T47D (cell line): Measurements from ENCODE around the gene ARHGEF6.

ENCODE experiments used
- DNase-seq, 2 experiments: peaks; one replicate each; pipeline versions ENCODE4 v3.0.0 to v3.0.0-alpha.2; 2011 to 2012; ENCODE audit warnings: low read depth in 1 of 2, low spot score in 1 of 2
- JUND ChIP-seq: IDR thresholded peaks from 2 replicates; pipeline ENCODE4 v1.6.1; 2012; ENCODE audit warnings: low read depth
- in situ Hi-C: cut with HindIII; loops from 2 replicates; pipeline ENCODE4 v1.10.0; 2016; ENCODE audit warnings: low sequenced_read_pairs, low pct_unique_long_range_greater_than_20kb

The ARHGEF6 gene

DNA sequence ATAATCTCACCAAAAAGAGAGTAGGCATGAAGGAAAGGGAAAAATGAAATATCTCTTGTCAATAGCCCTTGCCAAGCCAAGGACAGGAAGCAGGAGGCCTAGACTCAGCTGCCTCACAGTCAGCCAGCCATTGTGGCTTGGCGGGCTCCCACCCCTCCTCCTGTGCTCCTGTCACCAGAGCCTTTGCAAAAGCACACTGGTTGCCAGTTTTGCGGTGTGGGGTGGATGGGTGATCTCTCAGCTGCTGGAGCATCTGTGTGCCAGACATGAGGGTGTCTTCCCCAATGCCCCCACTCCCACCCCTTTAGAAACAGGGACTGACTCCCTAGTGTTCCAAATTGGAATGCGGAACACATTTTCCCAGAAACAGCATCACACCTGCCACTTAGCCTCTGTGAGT, 26.1 kb downstream of the ARHGEF6 start:
- TF ChIP-seq JUND = no peak
- in situ Hi-C loops = no loop called here

DNA sequence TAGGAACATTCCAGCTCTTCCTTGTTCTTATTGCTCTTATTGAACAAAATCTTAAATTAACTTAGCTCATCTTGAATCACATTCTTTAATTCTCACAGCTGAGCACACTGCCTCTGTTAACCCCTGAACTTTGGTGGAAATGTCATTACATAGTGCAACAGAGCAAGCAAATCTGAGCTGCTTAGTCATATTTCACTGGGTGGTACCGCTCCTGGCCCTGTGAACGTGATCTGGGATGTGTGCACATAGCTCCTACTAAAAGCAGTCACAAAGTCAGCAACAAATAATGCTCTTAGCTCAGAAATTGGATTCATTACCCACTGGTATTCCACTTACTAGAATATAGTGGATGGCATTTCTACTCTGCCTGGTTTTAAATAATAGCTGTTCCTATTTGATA, 27.9 kb downstream of the ARHGEF6 start:
- DNase-seq = no peak
- in situ Hi-C loops = no loop called here
- no peak for TF ChIP-seq JUND

More for the DNA sequence above, 26.1 kb downstream of the ARHGEF6 start:
- no peak for DNase-seq

DNA sequence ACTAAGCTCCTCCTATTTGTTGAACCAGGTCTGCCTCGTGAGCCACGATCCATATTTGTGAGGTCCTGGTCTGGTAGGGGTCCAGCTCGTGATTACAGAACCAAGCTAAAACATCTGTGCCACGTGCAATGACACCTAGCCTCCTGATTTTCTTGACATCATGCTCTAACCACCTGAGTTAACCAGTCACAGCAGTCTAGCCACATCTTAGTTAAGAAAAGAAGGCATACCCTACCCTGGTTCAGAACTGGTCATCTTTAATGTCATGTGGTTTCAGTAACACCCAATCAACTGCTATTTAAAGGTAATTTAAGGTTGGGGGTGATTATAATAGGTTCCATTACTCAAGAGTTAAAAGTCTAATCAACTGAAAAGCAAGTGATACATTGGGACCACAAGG, 28.4 kb downstream of the ARHGEF6 start:
- TF ChIP-seq JUND = no peak
- in situ Hi-C loops = no loop called here
- DNase-seq = no peak

DNA sequence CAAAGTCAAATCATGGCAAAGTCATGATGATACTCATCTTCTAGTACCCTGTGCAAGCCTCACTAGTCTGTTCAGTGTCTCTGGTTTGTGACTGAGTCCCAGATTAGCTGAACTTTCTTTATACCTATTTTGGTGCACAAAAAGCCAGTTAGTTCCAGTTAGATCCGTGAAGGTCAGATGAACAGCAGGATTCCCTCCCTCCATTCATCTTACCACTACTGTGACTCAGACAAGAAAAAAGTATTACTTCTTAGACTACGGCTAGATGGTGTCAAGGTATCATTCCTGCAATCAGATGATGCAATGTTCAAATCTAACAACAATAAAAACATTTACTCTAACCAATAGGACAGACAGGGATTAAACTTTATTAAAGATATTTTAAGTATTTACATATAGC, 30.4 kb downstream of the ARHGEF6 start:
- TF ChIP-seq JUND = no peak
- in situ Hi-C loops = no loop called here
- DNase-seq = no peak

DNA sequence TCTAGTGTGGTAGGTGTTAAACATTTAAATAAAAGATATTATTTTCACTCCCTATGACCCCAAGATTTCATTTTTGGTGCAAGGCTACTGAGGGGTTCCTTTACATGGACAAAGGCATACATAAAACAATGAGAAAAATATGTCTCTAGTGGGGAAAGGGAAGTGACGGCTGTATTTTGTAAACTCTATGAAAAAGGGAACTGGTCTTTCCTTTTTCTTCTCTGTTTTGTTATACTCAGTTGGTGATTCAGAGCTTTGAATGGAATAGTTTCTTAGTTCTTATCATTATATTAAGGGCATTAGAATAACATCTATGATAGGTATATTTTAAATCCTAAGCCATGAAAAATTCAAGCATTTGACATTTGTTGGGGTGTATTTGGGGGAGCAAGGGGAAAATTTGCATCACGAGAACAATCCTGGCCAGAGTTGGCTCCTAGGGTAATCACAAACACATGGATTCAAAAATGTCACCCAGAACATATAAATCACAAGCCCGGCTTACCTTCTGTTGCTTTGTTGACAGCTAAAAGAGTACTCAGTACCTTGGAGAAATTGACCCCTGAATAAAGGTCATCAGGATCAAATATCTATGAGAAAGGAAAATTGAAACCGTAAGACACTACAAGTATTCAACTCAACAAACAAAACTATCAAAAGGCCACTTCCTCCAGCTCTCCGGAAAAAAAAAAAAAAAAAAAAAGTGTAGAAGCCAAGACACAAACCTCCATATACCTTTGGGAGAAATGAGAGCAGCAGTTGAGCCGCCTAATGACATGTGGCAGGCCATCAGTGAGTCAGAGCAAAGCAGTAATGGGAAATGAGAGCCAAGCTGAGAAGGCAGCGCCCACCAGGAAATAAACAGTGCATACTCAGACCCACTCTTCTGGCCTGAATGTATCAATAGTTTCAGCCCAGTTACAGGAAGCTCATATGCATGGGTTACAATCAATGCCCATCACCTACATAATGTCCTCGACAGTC, 33.4 kb downstream of the ARHGEF6 start:
- TF ChIP-seq JUND = no peak
- in situ Hi-C loops = no loop called here
- no peak for DNase-seq

DNA sequence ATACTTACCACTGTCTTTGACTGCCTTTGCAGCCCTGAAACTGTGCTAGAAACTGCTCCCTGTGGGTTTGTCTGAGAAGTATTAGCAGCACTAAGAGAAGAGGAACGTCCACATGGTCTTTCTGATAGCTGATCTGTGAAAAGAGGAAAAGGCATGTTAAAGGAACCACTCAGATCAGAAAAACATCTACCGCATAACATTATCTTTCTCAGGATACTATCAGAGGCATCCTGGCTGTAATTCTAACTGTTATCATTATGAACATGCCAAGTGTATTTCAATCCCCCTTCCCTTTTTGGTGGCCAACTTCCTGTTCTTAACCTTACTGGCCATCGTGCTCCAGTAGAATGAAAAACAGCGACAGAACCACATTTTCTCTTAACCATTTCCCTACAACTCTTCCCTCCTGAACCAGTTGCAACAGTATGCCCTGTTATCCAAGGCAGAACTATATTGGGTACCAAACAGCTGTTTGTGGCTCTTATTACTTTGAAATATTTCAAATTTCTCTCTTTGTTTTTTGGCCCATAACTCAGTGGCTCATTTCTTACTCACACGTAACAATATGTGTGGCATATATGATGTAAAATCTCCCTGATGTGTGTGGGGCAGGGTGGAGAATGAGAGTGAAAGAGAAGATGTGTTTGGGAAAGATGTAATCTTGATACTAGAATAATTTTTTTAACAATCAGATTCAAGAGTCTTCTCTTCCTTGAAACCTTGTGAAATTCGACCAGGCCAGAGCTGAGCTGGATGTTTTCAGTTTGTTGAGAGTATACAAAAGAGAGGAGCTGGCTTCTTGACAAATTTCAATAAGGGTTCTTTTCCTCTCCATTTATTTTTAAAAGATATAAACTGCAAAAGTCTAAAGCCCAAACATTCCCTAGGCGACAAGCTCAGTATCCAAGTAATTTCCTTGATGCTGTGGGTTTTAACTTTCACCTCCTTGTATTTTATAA, 35.2 kb downstream of the ARHGEF6 start:
- in situ Hi-C loops = no loop called here
- no peak for TF ChIP-seq JUND
- no peak for DNase-seq

DNA sequence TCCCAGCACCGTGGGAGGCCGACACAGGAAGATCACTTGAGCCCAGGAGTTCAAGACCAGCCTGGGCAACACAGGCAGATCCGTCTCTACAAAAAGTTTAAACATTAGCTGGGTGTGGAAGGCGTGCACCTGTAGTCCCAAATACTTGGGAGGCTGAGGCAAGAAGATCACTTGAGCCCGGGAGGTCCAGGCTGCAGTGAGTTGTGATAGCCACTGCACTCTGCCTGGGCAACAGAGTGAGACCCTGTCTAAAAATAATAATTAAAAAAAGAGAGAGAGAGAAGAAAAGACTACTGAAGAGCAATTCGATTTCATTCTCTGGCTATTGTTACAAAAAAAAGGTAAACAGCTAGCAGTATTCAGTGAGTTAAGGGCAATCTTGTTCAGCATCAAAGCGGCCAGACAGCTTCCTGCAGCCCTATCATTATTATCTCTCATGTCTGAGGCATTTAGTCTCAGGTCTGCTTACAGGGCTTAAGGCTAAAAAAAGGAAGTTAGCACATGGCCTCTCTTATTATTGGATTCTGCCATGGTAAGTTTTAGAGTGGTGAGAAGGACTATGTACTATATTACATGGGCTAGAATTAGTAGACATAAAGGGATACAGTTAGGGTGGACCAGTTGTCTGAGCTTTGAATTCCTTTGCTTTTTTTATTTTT, 37.9 kb downstream of the ARHGEF6 start:
- in situ Hi-C loops = no loop called here

DNA sequence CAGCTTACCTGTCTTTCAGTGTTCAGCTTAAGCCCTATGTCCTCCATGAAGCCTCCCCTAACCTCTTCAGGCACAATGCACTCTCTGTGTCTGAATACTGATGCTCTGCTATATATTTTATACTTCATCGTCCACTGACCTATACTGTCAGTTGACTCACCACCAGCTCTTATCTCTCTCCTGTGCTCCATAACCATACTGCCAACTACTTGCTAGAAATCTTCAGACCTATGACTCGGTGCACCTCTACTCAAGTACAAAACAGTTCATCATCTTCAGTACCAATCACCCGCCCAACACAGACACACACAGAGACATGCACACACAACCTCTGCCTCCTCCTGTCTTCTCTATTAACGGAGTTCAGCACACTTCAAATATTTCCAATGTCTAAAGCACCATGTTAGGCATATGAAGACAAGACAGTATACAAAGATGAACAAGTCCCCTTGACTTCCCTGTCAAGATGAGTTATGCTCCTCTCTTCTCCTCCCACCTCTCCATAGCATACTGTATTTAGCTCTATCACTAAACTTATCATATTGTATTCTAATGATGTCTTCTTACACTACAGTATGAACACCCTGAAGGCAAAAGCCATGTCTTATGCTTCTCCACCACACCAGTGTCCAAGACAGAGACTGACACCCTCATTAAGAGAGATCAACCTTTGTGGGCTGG, 42.5 kb downstream of the ARHGEF6 start:
- no peak for TF ChIP-seq JUND
- in situ Hi-C loops = no loop called here
- DNase-seq = no peak

More for the DNA sequence above, 37.9 kb downstream of the ARHGEF6 start:
- TF ChIP-seq JUND = no peak
- DNase-seq = no peak

DNA sequence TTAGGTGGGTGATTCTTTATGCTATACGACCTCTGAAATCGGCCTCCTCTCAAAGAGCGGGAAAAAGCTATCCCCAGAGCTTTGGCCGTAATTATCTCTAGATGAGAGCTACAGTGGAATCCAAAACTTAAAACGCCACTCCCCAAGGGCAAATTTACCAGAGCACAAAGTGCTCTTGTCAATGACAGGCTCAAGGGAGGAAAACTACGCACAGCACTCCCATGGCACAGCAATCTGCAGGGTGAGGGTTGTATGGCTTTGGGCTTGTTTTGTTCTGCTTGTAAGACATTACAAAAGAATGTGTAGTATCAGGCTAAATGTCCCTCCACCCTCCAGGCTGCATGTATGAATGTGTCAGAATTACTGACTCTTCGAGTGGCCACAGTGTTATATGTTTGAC, 44.0 kb downstream of the ARHGEF6 start:
- TF ChIP-seq JUND = no peak
- no peak for DNase-seq
- in situ Hi-C loops = no loop called here

DNA sequence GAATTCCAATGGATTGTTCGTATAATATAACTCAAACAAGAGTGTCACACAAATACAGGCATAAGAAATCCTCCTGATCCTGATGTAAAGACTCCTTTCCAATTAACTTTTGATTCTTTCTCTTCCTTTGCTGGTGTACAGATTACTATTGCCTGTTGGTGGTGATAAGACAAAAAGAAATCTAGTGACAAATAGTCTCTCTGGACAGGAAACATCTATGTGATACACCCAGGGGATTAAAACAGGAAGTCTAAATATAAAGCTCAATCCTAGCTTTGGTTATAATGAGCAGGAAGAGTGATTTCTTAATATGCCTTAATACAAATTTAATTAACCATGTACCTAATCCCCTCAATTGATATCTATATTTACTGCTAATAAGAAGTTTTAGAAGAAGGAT, 45.1 kb downstream of the ARHGEF6 start:
- DNase-seq = no peak
- no peak for TF ChIP-seq JUND
- in situ Hi-C loops = no loop called here

DNA sequence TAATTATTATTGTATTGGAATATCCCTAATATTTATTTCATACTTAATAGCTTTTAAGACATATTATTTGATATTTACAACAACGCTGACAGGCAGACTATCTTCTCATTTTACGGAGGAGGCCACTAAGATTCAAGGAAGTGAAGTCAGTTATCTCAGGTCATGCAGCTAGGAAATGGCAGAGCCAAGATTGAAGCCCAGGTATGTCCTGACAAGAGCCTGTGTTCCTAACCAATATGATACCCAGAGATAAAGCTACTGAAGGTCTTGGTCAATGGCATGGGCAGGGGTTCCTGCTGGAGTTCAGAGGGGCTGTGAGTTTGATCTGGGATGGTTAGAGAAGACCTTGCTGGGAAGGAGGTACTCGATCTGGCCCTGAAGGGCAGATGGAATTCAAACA, 47.1 kb downstream of the ARHGEF6 start:
- no peak for DNase-seq
- in situ Hi-C loops = no loop called here
- no peak for TF ChIP-seq JUND

DNA sequence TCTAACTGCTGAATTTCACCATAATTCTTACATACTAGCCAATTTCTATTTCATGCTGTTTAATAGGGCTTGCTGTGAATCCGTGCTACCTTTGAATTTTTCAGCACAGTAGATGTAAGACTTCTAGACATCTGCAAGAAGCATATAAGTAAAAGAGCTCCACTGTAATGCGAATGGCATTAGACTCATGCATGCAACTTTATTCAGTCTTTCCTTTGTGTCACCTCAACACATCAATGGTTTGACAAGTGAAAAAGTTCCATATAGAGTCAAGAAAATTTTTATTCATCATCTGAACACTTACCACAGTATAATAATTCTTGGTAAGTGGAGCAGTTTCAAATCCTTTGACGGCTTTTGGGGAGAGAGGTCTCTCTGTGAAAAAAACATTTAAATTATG, 48.9 kb downstream of the ARHGEF6 start:
- in situ Hi-C loops = no loop called here
- DNase-seq = no peak

More for the DNA sequence above, 48.9 kb downstream of the ARHGEF6 start:
- no peak for TF ChIP-seq JUND
